Fibroblast of lung (primary cell): ENCODE measurements around the gene POLN. TPM values are rescaled to one million over a fixed set of nuclear protein-coding genes. Genes with fewer than 3 reads are reported as not detected.

ENCODE experiments used
- DNase-seq, 2 donors: peaks; one replicate each; pipeline versions ENCODE4 v3.0.0 to v3.0.0-alpha.2; 2010; ENCODE audit warnings: low read depth in 2 of 2
- H2AFZ ChIP-seq: 2 replicates; pipeline ENCODE4 v1.5.1; 2012; ENCODE audit warnings: low read length, control low read depth, inconsistent platforms
- H3K27ac ChIP-seq: 2 replicates; pipeline ENCODE4 v1.5.1; 2011; ENCODE audit warnings: low read length, control low read depth; ENCODE audit not compliant: insufficient read depth
- H3K27me3 ChIP-seq: 2 replicates; pipeline ENCODE4 v1.5.1; 2011; ENCODE audit warnings: mild to moderate bottlenecking, low read length; ENCODE audit not compliant: control insufficient read depth, insufficient read depth
- H3K36me3 ChIP-seq: 2 replicates; pipeline ENCODE4 v1.5.1; 2011; ENCODE audit warnings: low read length; ENCODE audit not compliant: control insufficient read depth, insufficient read depth
- H3K4me1 ChIP-seq: 2 replicates; pipeline ENCODE4 v1.5.1; 2011; ENCODE audit warnings: low read length; ENCODE audit not compliant: control insufficient read depth, insufficient read depth; ENCODE audit errors: extremely low read depth
- H3K4me2 ChIP-seq: 2 replicates; pipeline ENCODE4 v1.5.1; 2011; ENCODE audit warnings: low read length, control low read depth; ENCODE audit not compliant: insufficient read depth; ENCODE audit errors: extremely low read depth
- H3K4me3 ChIP-seq, 4 experiments: fragments of 200-600 bp in 1 of 4; sonication (generic) in 1 of 4; replicated peaks in 1 of 4; 2 replicates each; pipeline ENCODE4 v1.5.1; 2011 to 2016; ENCODE audit warnings: low read length in 4 of 4, low read depth in 3 of 4, mild to moderate bottlenecking in 3 of 4, control low read depth in 2 of 4, inconsistent platforms in 1 of 4, mixed read lengths in 1 of 4; ENCODE audit not compliant: insufficient read depth in 1 of 4; ENCODE audit errors: control extremely low read depth in 1 of 4
- H3K79me2 ChIP-seq: 2 replicates; pipeline ENCODE4 v1.5.1; 2012; ENCODE audit warnings: mild to moderate bottlenecking, low read length, inconsistent platforms; ENCODE audit not compliant: control insufficient read depth, insufficient read depth
- H3K9ac ChIP-seq: 2 replicates; pipeline ENCODE4 v1.5.1; 2011; ENCODE audit warnings: mild to moderate bottlenecking, low read length, control low read depth; ENCODE audit not compliant: insufficient read depth
- H3K9me3 ChIP-seq: 2 replicates; pipeline ENCODE4 v1.5.1; 2012; ENCODE audit warnings: low read depth, low read length; ENCODE audit not compliant: control insufficient read depth, insufficient read depth
- H4K20me1 ChIP-seq: 2 replicates; pipeline ENCODE4 v1.5.1; 2011; ENCODE audit warnings: low read length; ENCODE audit not compliant: control insufficient read depth, insufficient read depth; ENCODE audit errors: extremely low read depth
- EZH2 ChIP-seq: IDR thresholded peaks from 2 replicates; pipeline ENCODE4 v1.5.1; 2012; ENCODE audit warnings: low read length, control low read depth, mild to moderate bottlenecking; ENCODE audit errors: missing control alignments
- polyA plus RNA-seq, 2 donors: library from polyadenylated mRNA; depleted of rRNA in 1 of 2; stranded (reverse) in 1 of 2; unstranded in 1 of 2; fragments of >200 nt; gene quantifications; 2 replicates each; pipeline ENCODE4 v1.2.1, GENCODE V29; 2011 to 2012; ENCODE audit warnings: missing spikeins in 1 of 2
- total RNA-seq: library from RNA; depleted of rRNA; stranded (reverse); fragments of >200 nt; gene quantifications from 2 replicates; pipeline ENCODE4 v1.2.1, GENCODE V29; 2014
- TF ChIP-seq, protein P1 (sequence below), 2 donors: IDR thresholded peaks in 1 of 2; conservative IDR thresholded peaks in 1 of 2; 1 replicate in 1 of 2; 2 replicates in 1 of 2; pipeline ENCODE4 v1.5.1; 2011 to 2012; ENCODE audit warnings: low read length in 2 of 2, control low read depth in 1 of 2, inconsistent platforms in 1 of 2, low read depth in 1 of 2, mild to moderate bottlenecking in 1 of 2

The POLN gene
- total and polyA plus RNA-seq, 2 donors (not counting 1 experiment from before 2014, with no cell fraction given), result 0.58 to 5.6 TPM

DNA sequence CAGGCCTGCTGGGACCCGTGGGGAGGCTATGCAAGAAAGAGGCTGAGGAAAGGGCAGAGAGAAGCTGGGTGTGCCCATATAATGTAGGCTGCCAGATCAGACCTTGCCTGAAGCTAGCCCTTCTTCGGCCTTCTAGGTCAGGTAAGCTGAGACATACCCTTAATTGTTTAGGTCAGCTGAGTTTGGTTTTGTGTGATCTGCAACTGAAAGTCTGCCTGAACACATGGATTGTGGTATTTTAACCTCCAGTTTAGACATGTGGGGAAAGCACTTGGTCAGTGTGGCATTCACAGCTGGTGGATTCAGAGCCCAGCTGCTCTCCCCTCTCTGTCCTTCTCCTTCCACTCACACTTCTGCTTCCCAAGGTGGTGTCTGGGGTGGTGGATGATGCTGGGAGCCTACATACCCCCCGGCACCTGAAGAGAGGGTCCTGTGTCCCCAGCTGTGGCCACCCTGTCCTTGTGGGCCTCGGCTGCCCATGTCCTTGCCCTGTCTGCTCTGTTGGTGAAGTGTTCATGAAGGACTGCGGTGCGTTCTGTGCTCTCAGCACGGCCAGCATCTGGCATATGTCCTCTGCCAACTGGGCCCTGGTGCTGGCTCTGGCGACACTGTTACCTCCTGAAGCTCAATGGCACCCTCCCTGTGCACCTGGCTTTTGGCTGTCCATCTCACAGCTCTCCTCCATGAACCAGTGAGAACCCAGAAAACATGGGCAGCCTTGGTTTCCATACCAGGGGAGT, 100.7 kb downstream of the POLN start:
- no peaks in the 10 kb centered on the region for H4K20me1 ChIP-seq
- H3K36me3 ChIP-seq, result no peaks in the 10 kb centered on the region
- H2AFZ ChIP-seq, result no peak overlapping the region
- no peaks in the 10 kb centered on the region for H3K9me3 ChIP-seq
- DNase-seq, result no peak
- no peaks in the 10 kb centered on the region for H3K4me1 ChIP-seq
- no peak overlapping the region for H3K4me2 ChIP-seq
- TF ChIP-seq, protein P1, sequence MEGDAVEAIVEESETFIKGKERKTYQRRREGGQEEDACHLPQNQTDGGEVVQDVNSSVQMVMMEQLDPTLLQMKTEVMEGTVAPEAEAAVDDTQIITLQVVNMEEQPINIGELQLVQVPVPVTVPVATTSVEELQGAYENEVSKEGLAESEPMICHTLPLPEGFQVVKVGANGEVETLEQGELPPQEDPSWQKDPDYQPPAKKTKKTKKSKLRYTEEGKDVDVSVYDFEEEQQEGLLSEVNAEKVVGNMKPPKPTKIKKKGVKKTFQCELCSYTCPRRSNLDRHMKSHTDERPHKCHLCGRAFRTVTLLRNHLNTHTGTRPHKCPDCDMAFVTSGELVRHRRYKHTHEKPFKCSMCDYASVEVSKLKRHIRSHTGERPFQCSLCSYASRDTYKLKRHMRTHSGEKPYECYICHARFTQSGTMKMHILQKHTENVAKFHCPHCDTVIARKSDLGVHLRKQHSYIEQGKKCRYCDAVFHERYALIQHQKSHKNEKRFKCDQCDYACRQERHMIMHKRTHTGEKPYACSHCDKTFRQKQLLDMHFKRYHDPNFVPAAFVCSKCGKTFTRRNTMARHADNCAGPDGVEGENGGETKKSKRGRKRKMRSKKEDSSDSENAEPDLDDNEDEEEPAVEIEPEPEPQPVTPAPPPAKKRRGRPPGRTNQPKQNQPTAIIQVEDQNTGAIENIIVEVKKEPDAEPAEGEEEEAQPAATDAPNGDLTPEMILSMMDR (conservative IDR thresholded peaks at IDR 0.05 in 1 of 2, IDR thresholded peaks at IDR 0.05 in 1 of 2; ENCODE audit: low read depth in 1 of 2, low read length in 2 of 2), result no peak
- TF ChIP-seq EZH2, result no peak
- no peaks in the 10 kb centered on the region for H3K27me3 ChIP-seq
- H3K4me3 ChIP-seq, result no peak overlapping the region
- no peaks in the 10 kb centered on the region for H3K79me2 ChIP-seq
- no peak overlapping the region for H3K27ac ChIP-seq
- H3K9ac ChIP-seq, result no peak overlapping the region

DNA sequence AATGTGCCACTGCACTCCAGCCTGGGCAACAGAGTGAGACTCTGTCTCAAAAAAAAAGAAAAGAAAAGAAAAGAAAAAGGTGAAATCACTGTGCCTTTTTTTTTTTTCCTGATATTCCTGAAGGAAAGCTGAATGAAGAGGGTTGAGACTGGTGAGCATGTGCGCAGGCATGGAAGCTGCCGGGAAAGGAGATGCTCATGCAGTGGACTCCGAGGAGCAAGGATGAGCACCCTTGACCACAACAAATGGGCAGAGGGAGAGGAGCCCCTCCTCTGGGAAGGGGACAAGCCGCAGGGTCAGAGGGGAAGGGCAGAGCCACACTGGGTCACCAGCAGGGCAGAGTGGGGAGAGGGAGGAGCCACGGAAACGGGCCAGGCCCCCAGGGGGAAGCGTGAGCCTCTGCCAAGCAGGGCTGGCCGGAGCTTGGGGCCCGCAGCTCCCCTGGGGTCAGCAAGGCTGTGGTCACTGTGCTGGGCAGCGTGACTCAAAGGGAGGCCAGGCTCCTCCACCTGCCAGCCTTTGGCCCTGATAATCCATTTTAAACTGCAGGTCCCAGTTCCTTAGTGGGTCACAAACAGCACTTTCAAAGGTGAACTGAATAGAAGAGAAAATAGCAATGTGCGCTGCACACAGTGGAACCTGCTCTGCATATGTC, 102.9 kb downstream of the POLN start:
- TF ChIP-seq EZH2, result no peak
- TF ChIP-seq, protein P1 (conservative IDR thresholded peaks at IDR 0.05 in 1 of 2, IDR thresholded peaks at IDR 0.05 in 1 of 2; ENCODE audit: low read depth in 1 of 2, low read length in 2 of 2), result no peak
- Histone ChIP-seq H3K27ac (no peak overlapping the region), H3K4me1 (no peaks in the 10 kb centered on the region), H3K9ac (no peak overlapping the region), H2AFZ (no peak overlapping the region), H3K36me3 (no peaks in the 10 kb centered on the region), H3K27me3 (no peaks in the 10 kb centered on the region), H4K20me1 (no peaks in the 10 kb centered on the region), H3K9me3 (no peaks in the 10 kb centered on the region), H3K4me3 (no peak overlapping the region), H3K79me2 (no peaks in the 10 kb centered on the region), H3K4me2 (no peak overlapping the region)
- no peak for DNase-seq

DNA sequence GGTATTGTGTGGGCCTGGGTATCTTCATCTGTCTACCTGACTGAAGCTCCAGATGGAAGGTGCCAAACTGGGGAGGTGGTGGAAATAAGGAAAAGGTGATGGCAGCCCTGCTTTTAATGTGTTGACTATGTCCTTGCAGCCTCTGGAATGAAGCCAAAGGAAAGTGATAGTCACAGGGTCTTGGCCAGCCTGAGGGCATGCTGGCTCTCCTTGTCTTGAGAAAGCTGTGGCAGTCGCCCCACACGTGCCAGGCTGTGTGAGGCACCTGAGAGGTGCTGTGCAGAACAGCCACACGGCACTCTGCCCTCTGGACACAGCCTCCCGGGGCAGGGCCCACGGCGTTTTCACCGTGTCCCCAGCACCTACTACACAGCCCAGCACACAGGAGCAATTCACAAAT, 105.2 kb downstream of the POLN start:
- H3K9me3 ChIP-seq, result no peaks in the 10 kb centered on the region
- no peak overlapping the region for H3K4me3 ChIP-seq
- no peak overlapping the region for H3K27ac ChIP-seq
- no peaks in the 10 kb centered on the region for H3K27me3 ChIP-seq
- no peak overlapping the region for H3K4me2 ChIP-seq
- TF ChIP-seq EZH2, result no peak
- TF ChIP-seq, protein P1 (conservative IDR thresholded peaks at IDR 0.05 in 1 of 2, IDR thresholded peaks at IDR 0.05 in 1 of 2; ENCODE audit: low read depth in 1 of 2, low read length in 2 of 2), result no peak
- no peaks in the 10 kb centered on the region for H3K4me1 ChIP-seq
- H3K36me3 ChIP-seq, result no peaks in the 10 kb centered on the region
- H3K79me2 ChIP-seq, result no peaks in the 10 kb centered on the region
- H3K9ac ChIP-seq, result no peak overlapping the region
- DNase-seq, result no peak
- no peak overlapping the region for H2AFZ ChIP-seq
- H4K20me1 ChIP-seq, result no peaks in the 10 kb centered on the region
